A549 treated with Mapracorat at 1 μM for 4 hours (cell line): Measurements from ENCODE around the gene STT3B. TPM values are rescaled to one million over a fixed set of nuclear protein-coding genes. Genes with fewer than 3 reads are reported as not detected.

ENCODE experiments used
- total RNA-seq: library from RNA; stranded (reverse); fragments of 200-300 nt; extraction: Qiagen RNA extraction; gene quantifications from 5 replicates; pipeline ENCODE4 v1.2.3, GENCODE V29; 2022

Gene STT3B
- 67.2 to 79.8 TPM (median 73.5 TPM) in 5 replicates for total RNA-seq

DNA sequence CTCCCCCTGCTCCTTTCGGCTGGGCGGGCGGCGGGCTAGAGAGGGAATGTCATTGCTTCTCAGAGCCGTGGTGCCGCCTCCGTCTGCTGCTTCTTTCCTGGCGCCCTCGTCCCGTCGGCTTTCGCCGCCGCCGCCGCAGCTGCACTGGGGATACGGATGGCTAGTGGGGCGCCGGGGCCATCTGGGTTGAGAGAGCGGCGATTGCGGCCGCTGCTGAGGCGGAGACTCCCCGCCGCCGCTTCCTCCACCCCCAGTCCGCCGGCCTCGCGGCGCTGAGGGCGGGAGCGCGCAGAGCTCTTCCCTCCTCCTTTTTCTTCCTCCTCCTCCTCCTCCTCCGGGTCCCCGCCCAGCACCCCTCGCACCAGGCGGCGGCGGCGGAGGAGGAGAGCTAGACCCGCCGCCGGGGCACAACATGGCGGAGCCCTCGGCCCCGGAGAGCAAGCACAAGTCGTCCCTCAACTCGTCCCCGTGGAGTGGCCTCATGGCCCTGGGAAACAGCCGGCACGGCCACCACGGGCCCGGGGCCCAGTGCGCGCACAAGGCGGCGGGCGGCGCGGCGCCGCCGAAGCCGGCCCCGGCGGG lies at the start of gene STT3B:
STT3B (plus strand) TSS at position 339 of the 582 bp plus-strand sequence; CDS start at position 413, 74 bp downstream.

